Progenitor cell of endocrine pancreas (in vitro differentiated cells): ENCODE measurements around the gene FBXW9. TPM values are rescaled to one million over a fixed set of nuclear protein-coding genes. Genes with fewer than 3 reads are reported as not detected.
A peak's percentile ranks its signal among the peaks of the same experiment; 100 is the strongest.

ENCODE experiments used
- DNase-seq: peaks from one replicate; pipeline ENCODE4 v3.0.0; 2021; ENCODE audit warnings: low spot score; ENCODE audit not compliant: unreplicated experiment
- H3K27ac Mint-ChIP-seq: 2 replicates; pipeline ENCODE4 v1.8.0; 2021; ENCODE audit warnings: mild to moderate bottlenecking, moderate library complexity, mixed read lengths
- H3K27me3 Mint-ChIP-seq: 2 replicates; pipeline ENCODE4 v1.8.0; 2021; ENCODE audit warnings: mixed read lengths
- H3K36me3 Mint-ChIP-seq: 2 replicates; pipeline ENCODE4 v1.8.0; 2022; ENCODE audit warnings: mixed read lengths; ENCODE audit not compliant: insufficient read depth
- H3K4me1 Mint-ChIP-seq: 2 replicates; pipeline ENCODE4 v1.8.0; 2021; ENCODE audit warnings: low read depth, mixed read lengths
- H3K4me3 Mint-ChIP-seq: 2 replicates; pipeline ENCODE4 v1.8.0; 2021; ENCODE audit warnings: low read depth, mild to moderate bottlenecking, moderate library complexity, mixed read lengths
- H3K9me3 Mint-ChIP-seq: 2 replicates; pipeline ENCODE4 v1.8.0; 2021; ENCODE audit warnings: low read depth, mixed read lengths
- total RNA-seq: library from RNA; stranded (reverse); gene quantifications from 2 replicates; pipeline ENCODE4 v1.2.1, GENCODE V29; 2021
- TF ChIP-seq, protein P1 (sequence below): fragments of 200-600 bp; sonication (generic); IDR thresholded peaks from one replicate; pipeline ENCODE4 v1.5.0; 2021; ENCODE audit warnings: antibody characterized with exemption, mild to moderate bottlenecking; ENCODE audit not compliant: unreplicated experiment

Gene FBXW9
- total RNA-seq, 1 donor from 2014 or later, result 15.1 TPM

DNA sequence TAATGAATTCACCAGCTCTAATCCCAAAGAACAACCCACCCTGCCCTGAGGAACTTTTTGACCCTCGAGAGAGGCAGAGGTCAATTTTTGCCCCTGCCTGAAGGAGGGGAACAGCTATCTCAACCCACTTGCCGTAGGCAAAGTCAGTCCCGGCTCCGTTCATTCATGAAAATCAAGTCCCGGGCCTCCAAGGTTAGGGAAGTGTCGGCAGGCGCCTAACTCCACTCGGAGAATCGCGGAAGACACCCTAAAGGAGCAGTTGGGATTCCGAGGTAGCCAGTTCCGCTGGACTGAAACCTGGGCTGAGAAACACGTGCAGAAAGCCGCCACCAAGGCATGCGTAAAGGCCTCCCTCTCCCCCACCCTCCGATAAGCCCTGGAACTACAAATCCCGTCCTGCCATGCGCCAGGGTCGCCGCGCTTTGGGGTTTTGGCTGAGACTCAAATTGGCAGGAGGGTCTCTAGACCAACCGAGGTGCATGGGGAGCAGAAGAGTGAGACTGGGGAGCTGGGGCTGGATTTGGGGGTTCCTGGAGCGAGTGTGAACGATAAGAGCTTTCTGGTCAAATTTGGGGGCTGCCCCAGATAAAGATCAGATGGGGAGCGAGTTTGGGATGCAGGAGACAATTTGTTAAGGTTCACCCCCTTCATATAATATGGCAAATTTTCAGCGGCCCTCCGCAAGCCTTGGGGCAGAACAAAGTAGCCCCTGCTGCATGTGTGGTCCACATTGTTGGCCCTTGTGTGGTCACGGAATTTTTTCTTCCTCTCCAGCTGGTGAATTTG is 27.4 kb upstream of the FBXW9 start, which contains the start of gene TNPO2:
Gene TNPO2 (minus strand): TSS at position 292 of the 786 bp plus-strand sequence. CDS start 2,955 bp downstream, outside the sequence.
- H3K4me3 Mint-ChIP-seq, result peak within 1 kb of the TSS; percentile 94
- peaks cover 1% of the 10 kb centered on the region for H3K36me3 Mint-ChIP-seq
- peak; percentile 33 for DNase-seq

GRCh38 chr19:12723381-12723640 is 26.9 kb upstream of the FBXW9 start:
- Mint-ChIP-seq H3K36me3 (peaks cover 1% of the 10 kb centered on the region), H3K4me1 (peaks cover 19% of the 10 kb centered on the region), H3K9me3 (no peaks in the 10 kb centered on the region), H3K4me3 (peak overlapping the region; percentile 94), H3K27me3 (no peaks in the 10 kb centered on the region), H3K27ac (peak overlapping the region; percentile 99)
- TF ChIP-seq, protein P1, sequence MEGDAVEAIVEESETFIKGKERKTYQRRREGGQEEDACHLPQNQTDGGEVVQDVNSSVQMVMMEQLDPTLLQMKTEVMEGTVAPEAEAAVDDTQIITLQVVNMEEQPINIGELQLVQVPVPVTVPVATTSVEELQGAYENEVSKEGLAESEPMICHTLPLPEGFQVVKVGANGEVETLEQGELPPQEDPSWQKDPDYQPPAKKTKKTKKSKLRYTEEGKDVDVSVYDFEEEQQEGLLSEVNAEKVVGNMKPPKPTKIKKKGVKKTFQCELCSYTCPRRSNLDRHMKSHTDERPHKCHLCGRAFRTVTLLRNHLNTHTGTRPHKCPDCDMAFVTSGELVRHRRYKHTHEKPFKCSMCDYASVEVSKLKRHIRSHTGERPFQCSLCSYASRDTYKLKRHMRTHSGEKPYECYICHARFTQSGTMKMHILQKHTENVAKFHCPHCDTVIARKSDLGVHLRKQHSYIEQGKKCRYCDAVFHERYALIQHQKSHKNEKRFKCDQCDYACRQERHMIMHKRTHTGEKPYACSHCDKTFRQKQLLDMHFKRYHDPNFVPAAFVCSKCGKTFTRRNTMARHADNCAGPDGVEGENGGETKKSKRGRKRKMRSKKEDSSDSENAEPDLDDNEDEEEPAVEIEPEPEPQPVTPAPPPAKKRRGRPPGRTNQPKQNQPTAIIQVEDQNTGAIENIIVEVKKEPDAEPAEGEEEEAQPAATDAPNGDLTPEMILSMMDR, result no peak
- DNase-seq, result no peak

More for the DNA sequence above, 27.4 kb upstream of the FBXW9 start, which contains the start of gene TNPO2:
- Mint-ChIP-seq H3K27me3 (no peaks in the 10 kb centered on the region), H3K4me1 (peaks cover 18% of the 10 kb centered on the region), H3K9me3 (no peaks in the 10 kb centered on the region), H3K27ac (peak within 1 kb of the TSS; percentile 99)
- TF ChIP-seq, protein P1, result no peak

DNA sequence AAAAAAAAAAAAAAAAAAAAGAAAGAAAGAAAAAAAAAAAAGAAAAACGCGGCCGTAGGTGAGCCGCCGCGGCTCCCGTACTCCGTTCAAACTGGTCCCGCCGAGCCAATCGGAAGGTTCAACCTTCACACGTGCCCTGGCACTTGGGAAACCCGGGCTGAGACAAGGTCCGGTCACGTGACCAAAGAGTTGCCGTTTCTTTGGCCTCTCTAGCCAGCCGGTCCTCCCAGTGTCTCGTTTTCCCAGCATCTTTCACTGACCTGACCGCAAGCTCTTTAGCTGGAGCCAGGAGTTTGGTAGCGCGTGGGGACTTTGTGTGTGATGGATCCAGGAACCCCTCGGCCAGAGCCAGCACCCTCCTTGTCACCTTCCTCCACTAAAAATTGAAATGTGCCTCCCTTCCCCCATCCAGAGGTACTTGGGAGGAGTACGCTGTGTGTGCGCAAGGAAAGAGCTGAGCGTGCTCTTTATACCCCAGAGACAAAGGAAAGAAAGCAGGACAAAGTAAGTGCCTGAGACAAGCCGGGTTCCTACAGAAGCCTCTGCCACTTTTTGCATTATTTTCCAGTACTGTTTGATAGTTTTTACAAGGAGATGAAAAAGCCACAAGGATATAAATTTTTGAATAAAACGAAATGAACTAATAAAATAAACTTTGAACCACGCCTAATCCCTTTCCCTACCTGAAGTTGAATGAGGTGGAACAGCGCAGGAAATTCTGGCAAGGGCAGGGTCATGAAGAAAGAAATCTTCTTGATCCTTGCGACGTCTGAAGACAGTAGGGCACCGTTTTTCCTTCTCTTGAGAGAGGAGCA is 26.3 kb upstream of the FBXW9 start:
- TF ChIP-seq, protein P1, result no peak
- H3K9me3 Mint-ChIP-seq, result no peaks in the 10 kb centered on the region
- peak overlapping the region; percentile 94 for H3K4me3 Mint-ChIP-seq
- DNase-seq, result peak; percentile 86
- H3K4me1 Mint-ChIP-seq, result peaks cover 19% of the 10 kb centered on the region
- peaks cover 1% of the 10 kb centered on the region for H3K36me3 Mint-ChIP-seq
- peak overlapping the region; percentile 99 for H3K27ac Mint-ChIP-seq
- H3K27me3 Mint-ChIP-seq, result no peaks in the 10 kb centered on the region

DNA sequence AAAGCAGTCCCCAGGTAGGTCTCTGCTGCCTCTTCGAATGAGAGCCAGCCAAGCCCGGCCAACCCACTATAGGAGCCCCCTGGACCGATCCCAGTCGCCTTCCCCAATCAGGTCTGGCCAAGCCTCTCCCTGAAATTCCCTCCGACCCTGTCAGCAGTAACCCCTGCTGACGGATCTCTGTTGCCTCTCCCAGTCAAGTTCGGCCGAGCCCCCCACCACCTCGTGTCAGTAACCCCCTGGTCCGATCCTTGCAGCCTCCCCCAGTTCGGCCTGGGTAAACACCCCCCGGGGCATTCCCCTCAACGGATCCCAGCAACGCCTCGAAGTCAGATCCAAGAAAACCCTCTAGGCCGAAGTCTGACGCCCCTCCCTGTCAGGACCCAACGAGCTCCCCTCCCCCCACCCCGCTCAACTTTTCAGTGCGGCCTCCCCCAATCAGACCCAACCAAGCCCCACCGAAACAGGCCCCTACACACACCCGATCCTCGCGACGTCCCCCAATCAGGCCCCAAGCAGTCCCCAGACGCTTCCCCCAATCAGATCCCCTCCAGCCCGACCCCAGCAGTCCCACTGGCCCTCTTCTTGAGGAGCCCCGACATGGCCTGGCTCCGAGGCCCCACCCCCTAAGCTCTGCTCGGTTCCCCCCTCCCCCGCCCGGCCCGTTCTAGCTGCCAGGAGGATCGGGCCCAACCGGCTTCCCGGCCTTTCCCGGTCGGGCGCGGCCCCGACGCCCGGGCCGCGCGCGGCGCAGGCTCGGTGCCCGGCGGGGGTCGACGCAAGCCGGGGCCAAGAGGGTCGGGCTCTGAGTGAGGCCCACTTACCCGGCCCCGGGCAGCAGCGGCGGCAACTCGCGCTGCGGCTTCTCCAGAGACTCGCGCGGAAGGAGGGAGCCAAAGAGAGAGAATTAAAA is 25.5 kb upstream of the FBXW9 start:
- Mint-ChIP-seq H3K4me1 (peaks cover 19% of the 10 kb centered on the region), H3K27ac (peak overlapping the region; percentile 99), H3K27me3 (no peaks in the 10 kb centered on the region), H3K36me3 (peaks cover 1% of the 10 kb centered on the region), H3K9me3 (no peaks in the 10 kb centered on the region), H3K4me3 (peak overlapping the region; percentile 96)
- DNase-seq, result peak; percentile 65
- TF ChIP-seq, protein P1, result no peak
